Thyroid gland (tissue), 4 donors: ENCODE data around the gene FAM186B.

Source experiments
- POLR2A ChIP-seq, 2 donors: fragments of 450-650 bp; IDR thresholded peaks; one replicate each; pipeline ENCODE4 v1.6.1; 2017; ENCODE audit warnings: antibody characterized with exemption in 2 of 2, mild to moderate bottlenecking in 2 of 2, moderate library complexity in 1 of 2
- TF ChIP-seq, protein P1 (sequence below), 6 experiments: fragments of 200-600 bp in 3 of 6; fragments of 450-650 bp in 3 of 6; sonication (generic) in 3 of 6; IDR thresholded peaks; one replicate each; pipeline ENCODE4 v1.5.1; 2016 to 2019; ENCODE audit warnings: antibody characterized with exemption in 6 of 6, mild to moderate bottlenecking in 2 of 6, inconsistent platforms in 1 of 6, moderate library complexity in 1 of 6

DNA sequence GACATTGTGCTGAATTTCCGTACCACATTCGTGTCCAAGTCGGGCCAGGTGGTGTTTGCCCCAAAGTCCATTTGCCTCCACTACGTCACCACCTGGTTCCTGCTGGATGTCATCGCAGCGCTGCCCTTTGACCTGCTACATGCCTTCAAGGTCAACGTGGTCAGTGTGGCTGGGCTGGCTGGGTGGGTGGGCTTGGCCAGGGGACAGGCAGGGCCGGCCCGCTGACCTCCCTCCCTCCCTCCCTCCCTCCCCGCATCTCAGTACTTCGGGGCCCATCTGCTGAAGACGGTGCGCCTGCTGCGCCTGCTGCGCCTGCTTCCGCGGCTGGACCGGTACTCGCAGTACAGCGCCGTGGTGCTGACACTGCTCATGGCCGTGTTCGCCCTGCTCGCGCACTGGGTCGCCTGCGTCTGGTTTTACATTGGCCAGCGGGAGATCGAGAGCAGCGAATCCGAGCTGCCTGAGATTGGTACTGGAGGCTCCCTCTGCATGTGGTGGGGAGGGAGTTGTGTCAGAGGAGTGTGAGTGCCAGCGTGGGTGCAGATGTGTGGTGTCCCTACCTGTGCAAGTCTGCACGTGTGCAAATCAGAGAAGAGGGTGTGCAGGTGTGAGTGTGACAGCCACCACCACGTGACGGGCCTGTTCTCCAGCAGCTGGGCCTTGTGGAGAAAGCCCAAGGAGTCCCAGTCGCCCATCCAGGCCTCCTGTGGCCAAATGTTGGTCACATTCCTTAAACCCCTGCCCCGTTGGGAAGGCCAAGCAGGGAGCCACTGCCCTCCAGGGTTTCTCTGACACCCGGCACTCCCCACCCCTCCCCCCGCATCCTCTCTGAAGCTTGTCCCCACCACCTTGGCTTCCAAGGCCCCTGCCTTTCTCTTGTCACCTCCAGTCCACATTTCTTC lies 61.3 kb downstream of the FAM186B start:
- no peak for TF ChIP-seq POLR2A (IDR thresholded peaks at IDR 0.05)
- TF ChIP-seq, protein P1, sequence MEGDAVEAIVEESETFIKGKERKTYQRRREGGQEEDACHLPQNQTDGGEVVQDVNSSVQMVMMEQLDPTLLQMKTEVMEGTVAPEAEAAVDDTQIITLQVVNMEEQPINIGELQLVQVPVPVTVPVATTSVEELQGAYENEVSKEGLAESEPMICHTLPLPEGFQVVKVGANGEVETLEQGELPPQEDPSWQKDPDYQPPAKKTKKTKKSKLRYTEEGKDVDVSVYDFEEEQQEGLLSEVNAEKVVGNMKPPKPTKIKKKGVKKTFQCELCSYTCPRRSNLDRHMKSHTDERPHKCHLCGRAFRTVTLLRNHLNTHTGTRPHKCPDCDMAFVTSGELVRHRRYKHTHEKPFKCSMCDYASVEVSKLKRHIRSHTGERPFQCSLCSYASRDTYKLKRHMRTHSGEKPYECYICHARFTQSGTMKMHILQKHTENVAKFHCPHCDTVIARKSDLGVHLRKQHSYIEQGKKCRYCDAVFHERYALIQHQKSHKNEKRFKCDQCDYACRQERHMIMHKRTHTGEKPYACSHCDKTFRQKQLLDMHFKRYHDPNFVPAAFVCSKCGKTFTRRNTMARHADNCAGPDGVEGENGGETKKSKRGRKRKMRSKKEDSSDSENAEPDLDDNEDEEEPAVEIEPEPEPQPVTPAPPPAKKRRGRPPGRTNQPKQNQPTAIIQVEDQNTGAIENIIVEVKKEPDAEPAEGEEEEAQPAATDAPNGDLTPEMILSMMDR (IDR thresholded peaks at IDR 0.05) = no peak
